ENCODE measurements around the gene PELI1.

DNA sequence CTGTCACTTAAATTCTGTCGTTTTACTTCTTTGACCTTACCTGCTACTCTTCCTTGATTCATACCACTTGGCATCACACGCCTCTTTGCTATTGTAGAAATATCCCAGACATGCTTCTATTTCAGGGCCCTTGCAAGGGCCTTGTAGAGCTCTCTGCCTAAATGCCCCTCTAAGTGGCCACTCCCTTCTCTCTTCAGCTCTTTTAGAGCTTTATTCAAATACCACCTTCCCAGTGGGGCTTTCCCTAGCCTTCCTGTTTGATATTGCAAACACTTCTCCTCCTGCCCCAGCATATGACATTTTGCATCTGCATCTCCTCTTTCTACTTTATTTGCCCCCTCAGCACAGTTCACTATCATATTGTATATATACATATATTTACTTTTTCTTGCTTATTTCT is 54.0 kb downstream of the PELI1 start:
- TF ChIP-seq CREB1 (IDR thresholded peaks at IDR 0.05; ENCODE audit: low read depth) (no peak), EP300 (IDR thresholded peaks at IDR 0.05; ENCODE audit: borderline replicate concordance) (no peak), TCF12 (IDR thresholded peaks at IDR 0.05; ENCODE audit: low read depth) (no peak), RAD21 (IDR thresholded peaks at IDR 0.05; ENCODE audit: low read depth) (no peak), ZBTB7A (IDR thresholded peaks at IDR 0.05; ENCODE audit: low read depth) (no peak), FOXM1 (IDR thresholded peaks at IDR 0.05; ENCODE audit: borderline replicate concordance, low read depth) (no peak), TAF1 (IDR thresholded peaks at IDR 0.05; ENCODE audit: low read depth) (no peak), CEBPB (IDR thresholded peaks at IDR 0.05) (no peak), TEAD4 (IDR thresholded peaks at IDR 0.05) (no peak), NFIC (IDR thresholded peaks at IDR 0.05) (no peak), YY1 (IDR thresholded peaks at IDR 0.05; ENCODE audit: low read depth) (no peak)
- TF ChIP-seq, protein P1, sequence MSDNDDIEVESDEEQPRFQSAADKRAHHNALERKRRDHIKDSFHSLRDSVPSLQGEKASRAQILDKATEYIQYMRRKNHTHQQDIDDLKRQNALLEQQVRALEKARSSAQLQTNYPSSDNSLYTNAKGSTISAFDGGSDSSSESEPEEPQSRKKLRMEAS (IDR thresholded peaks at IDR 0.05): no peak
- TF ChIP-seq, protein P2, sequence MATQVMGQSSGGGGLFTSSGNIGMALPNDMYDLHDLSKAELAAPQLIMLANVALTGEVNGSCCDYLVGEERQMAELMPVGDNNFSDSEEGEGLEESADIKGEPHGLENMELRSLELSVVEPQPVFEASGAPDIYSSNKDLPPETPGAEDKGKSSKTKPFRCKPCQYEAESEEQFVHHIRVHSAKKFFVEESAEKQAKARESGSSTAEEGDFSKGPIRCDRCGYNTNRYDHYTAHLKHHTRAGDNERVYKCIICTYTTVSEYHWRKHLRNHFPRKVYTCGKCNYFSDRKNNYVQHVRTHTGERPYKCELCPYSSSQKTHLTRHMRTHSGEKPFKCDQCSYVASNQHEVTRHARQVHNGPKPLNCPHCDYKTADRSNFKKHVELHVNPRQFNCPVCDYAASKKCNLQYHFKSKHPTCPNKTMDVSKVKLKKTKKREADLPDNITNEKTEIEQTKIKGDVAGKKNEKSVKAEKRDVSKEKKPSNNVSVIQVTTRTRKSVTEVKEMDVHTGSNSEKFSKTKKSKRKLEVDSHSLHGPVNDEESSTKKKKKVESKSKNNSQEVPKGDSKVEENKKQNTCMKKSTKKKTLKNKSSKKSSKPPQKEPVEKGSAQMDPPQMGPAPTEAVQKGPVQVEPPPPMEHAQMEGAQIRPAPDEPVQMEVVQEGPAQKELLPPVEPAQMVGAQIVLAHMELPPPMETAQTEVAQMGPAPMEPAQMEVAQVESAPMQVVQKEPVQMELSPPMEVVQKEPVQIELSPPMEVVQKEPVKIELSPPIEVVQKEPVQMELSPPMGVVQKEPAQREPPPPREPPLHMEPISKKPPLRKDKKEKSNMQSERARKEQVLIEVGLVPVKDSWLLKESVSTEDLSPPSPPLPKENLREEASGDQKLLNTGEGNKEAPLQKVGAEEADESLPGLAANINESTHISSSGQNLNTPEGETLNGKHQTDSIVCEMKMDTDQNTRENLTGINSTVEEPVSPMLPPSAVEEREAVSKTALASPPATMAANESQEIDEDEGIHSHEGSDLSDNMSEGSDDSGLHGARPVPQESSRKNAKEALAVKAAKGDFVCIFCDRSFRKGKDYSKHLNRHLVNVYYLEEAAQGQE (IDR thresholded peaks at IDR 0.05; ENCODE audit: low read depth): no peak
- TF ChIP-seq, protein P3, sequence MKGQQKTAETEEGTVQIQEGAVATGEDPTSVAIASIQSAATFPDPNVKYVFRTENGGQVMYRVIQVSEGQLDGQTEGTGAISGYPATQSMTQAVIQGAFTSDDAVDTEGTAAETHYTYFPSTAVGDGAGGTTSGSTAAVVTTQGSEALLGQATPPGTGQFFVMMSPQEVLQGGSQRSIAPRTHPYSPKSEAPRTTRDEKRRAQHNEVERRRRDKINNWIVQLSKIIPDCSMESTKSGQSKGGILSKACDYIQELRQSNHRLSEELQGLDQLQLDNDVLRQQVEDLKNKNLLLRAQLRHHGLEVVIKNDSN (IDR thresholded peaks at IDR 0.05): no peak

All from Ishikawa (cell line).